ENCODE results near the gene SLC37A2. TPM values are rescaled to one million over a fixed set of nuclear protein-coding genes. Genes with fewer than 3 reads are reported as not detected.

Gene SLC37A2
- total RNA-seq, 1 donor from 2014 or later = 3.8 TPM

- DNase-seq = no peak
- no peak for ATAC-seq (ENCODE audit: poor library complexity)
- intact Hi-C loops (cut with DNase I) = loop anchor here (5.0 kb wide), 1 partner anchor 254 kb away; no protein-coding TSS in a partner anchor
These were observed 30.4 kb downstream of the SLC37A2 start for GRCh38 chr11:125093502-125093901.

- DNase-seq = no peak
- ATAC-seq (ENCODE audit: poor library complexity) = no peak
- intact Hi-C loops (cut with DNase I) = loop anchor here (5.0 kb wide), 1 partner anchor 253 kb away; no protein-coding TSS in a partner anchor
These were observed 31.6 kb downstream of the SLC37A2 start for GRCh38 chr11:125094731-125095130.

DNA sequence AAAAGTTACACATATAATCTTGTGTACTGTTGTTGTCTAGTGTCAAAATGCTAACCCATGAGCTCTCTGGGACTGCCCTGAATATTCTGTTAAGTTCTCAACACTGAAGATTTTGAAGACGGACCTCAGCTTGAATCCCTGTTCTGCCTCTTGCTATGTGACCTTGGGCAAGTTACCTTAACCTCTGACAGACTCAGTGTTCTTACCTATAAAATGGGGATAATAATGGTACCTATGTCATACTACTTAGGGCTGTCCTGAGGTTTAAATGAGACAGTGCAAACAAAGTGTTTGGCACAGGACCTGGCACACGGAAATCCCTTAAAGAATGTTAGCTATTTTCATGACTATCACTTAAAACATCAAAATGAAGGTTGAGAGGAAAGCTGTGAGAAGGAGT, 37.0 kb downstream of the SLC37A2 start:
- no peak for DNase-seq
- no peak for ATAC-seq (ENCODE audit: poor library complexity)
- intact Hi-C loops (cut with DNase I) = no loop called here

DNA sequence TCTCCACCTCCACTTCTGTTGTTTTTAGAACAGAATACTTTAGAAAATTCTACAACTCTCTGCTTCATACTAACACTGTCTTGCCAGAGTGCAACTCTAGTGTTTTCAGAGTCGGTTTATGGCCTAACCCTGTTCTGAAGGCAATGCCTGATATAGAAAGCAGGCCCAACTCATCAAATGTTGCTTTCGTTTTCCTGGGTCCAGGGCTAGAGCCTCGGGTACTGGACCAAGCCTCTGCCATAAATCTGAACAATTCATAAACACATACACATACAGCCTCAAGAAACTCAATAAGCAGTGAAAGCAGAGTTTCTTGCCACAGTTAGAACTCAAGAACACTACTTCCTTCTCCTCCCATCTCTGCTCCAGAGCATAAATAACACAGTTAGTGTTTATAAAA, 38.5 kb downstream of the SLC37A2 start:
- ATAC-seq (ENCODE audit: poor library complexity) = no peak
- no peak for DNase-seq
- intact Hi-C loops (cut with DNase I) = no loop called here

DNA sequence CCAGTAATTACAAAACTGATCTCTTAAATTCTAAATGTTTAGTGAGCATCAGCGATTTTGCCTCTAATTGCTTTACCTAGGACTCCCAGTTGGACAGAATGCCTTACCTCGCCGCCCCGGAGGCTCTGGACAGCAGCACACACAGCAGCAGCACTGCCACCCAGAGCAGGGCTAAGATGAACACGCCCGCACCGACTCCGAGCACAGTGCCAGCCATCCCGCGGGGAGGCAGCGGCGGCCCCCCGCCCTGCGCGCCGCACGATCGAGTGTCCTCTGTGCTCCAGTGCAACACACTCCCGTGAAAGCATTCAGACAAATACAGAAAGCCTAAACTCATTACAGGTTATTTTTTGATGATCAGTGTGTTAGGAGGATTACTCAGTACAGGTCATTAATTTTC, 38.9 kb downstream of the SLC37A2 start:
- DNase-seq (no peak), ATAC-seq (ENCODE audit: poor library complexity) (no peak)
- intact Hi-C loops (cut with DNase I) = no loop called here

DNA sequence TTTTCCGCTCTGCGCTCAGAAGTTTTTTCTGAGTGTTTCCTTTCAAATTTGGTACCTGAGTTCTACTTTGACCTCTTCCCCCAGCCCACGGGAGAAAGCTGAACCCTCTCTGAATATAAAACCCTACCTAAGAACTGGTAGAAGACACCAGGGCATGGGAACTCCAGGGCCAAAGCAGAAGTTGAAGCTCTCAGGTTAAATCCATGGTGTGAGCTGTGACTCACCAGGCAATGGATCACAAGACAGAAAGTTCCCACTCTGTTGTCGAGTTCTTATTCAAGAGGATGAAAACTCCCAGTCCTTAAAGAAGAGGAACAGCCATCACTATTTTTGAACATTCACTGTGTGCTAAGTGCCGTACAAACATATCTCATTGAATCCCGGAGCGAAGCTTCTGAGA, 39.4 kb downstream of the SLC37A2 start:
- DNase-seq (no peak), ATAC-seq (ENCODE audit: poor library complexity) (no peak)
- intact Hi-C loops (cut with DNase I) = no loop called here

GRCh38 chr11:125105926-125106325, 42.8 kb downstream of the SLC37A2 start:
- DNase-seq (no peak), ATAC-seq (ENCODE audit: poor library complexity) (no peak)
- intact Hi-C loops (cut with DNase I) = no loop called here

GRCh38 chr11:125108469-125108868, 45.4 kb downstream of the SLC37A2 start:
- ATAC-seq (ENCODE audit: poor library complexity) (no peak), DNase-seq (no peak)
- intact Hi-C loops (cut with DNase I) = no loop called here

DNA sequence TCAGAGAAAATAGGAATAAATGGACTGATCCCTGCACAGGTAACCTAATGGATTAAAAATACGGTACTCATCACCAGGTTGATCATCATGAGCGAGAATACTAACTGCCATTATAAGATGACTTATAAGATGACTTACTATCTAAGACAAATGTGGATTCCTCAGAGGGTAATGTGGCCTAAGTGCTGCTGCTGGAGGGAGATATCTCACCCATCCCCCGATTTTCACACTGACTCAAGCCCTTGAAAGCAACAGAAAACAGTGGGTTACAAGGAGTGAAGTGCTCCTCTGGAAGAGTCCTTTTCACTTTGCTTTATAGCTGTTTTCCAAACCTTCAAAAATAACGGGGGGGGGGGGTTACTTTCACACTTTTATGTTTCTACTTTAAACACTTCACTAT, 47.4 kb downstream of the SLC37A2 start:
- no peak for ATAC-seq (ENCODE audit: poor library complexity)
- DNase-seq = no peak
- intact Hi-C loops (cut with DNase I) = loop anchor here (10.0 kb wide), 1 partner anchor 314 kb away; no protein-coding TSS in a partner anchor

DNA sequence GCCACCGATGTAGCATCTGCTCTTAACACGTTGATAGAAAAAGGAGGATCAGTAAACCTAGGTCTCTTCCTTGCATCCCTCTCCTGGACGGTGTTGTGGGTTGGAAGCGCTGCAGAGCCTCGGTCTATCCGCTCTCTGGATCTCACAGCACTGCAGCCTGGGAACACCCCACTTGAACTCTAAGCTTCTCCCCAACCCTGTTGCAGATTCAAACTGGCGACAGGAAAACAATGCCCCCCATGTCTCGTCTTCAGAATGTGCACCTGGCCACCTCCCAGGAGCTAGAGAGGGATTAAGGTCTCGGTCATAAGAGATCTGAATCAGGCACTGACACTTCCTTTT, 47.9 kb downstream of the SLC37A2 start:
- intact Hi-C loops (cut with DNase I) = loop anchor here (10.0 kb wide), 1 partner anchor 314 kb away; no protein-coding TSS in a partner anchor
- DNase-seq (no peak), ATAC-seq (ENCODE audit: poor library complexity) (no peak)

DNA sequence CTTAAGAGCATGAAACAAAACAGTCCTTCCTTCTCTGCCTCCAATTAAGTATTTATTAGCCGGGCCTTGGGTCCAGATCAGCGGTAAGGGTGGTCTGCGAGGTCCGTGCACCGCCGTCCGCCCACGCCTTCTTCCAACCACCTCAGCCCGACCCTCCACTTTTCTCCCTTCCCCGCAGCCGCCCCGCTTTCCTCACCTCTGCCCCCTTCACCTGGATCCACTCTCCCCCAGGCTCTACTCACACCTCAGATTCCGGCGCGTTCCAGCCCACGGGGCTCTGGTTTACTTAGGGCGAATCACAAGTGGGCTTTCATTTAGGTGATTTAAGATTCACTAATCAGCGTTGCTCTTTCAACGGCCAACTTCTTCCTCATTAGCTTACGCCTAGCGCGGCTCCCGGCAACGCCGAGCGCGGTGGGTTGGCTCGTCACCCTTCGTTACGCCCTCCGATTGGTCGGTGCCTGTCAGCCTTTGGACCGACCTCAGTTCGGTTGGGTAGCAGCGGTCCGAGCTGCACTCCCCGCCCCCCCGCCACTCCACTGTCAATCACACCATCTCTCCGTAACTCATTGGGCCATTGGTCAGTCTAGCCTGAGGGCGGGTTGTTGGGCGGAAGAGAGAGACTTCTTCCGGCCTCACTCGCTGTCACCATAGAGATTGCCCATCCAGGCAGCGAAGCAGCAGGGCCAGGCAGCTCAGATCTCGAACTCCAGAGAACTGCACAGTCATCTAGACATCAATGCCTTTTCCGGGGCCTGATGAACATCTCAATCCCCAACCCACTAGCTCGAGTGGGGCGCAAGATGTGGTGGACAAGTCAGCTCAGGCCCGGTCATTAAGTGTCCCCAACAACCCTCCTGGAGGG, 48.5 kb downstream of the SLC37A2 start, which contains the start of gene TMEM218:
Gene TMEM218 (minus strand): TSS at position 284 of the 865 bp plus-strand sequence. CDS start 9,385 bp downstream, outside the sequence.
- intact Hi-C loops (cut with DNase I) = loop anchor here (10.0 kb wide), 1 partner anchor 313 kb away; no protein-coding TSS in a partner anchor
- ATAC-seq (ENCODE audit: poor library complexity) (peak; percentile 100), DNase-seq (peak; percentile 99)

GRCh38 chr11:125112208-125112604, 49.1 kb downstream of the SLC37A2 start:
- DNase-seq (no peak), ATAC-seq (ENCODE audit: poor library complexity) (no peak)
- intact Hi-C loops (cut with DNase I) = loop anchor here (10.0 kb wide), 1 partner anchor 313 kb away; no protein-coding TSS in a partner anchor

DNA sequence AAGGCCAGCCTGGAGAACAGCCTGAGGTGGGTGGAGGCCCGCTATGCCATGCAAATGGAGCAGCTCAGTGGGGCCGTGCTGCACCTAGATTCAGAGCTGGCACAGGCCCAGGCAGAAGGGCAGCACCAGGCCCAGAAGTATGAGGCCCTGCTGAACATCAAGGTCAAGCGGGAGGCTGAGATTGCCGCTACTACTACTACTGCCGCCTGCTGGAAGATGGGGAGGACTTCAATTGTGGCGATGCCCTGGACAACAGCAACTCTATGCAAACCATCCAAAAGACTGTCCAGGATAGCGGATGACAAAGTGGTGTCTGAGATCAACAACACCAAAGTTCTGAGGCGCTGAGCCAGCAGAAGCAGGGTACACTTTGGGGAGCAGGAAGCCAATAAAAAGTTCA, 51.4 kb downstream of the SLC37A2 start:
- ATAC-seq (ENCODE audit: poor library complexity) (no peak), DNase-seq (no peak)
- intact Hi-C loops (cut with DNase I) = loop anchor here (10.0 kb wide), 1 partner anchor 310 kb away; no protein-coding TSS in a partner anchor

GRCh38 chr11:125117429-125117828, 54.3 kb downstream of the SLC37A2 start:
- ATAC-seq (ENCODE audit: poor library complexity) (no peak), DNase-seq (no peak)
- intact Hi-C loops (cut with DNase I) = loop anchor here (10.0 kb wide), 1 partner anchor 307 kb away; no protein-coding TSS in a partner anchor

DNA sequence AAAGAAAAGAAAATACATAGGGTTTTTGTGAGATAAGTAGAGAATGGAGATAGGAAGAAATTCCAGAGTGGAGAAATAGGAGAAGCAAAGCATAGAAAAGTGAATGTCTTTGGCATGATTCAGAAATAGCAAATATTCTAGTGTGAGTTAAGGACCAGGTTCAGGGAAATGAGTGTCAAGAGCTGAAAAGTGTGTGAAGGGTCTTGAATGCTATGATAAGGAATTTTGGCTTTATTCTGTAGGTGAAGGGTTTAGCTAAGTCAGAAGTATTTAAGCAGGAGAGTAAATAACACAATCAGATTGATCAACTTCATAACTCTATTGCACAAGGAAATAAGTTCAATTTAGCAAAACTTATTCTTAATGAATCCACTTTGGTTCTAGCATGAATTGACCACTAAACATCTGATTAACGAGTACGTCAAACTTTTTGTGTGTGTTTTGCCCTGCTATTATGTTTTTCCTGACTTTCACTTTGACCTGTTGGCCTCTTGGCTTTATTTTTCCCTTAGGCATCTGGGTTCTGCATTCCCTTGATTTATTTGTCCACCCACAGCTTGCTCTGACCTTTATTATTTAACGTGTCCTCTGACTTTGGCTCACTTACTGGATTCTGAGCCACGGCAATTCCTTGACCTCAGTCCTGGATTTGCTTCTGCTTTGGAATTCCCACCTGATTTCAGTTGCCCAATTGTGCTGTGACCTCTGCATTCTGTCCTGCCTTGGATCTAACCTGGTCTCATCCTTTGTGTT, 60.3 kb downstream of the SLC37A2 start:
- intact Hi-C loops (cut with DNase I) = no loop called here
- DNase-seq = no peak
- ATAC-seq (ENCODE audit: poor library complexity) = no peak

GRCh38 chr11:125123947-125124617, 61.0 kb downstream of the SLC37A2 start:
- DNase-seq (peak; percentile 66), ATAC-seq (ENCODE audit: poor library complexity) (peak; percentile 85)
- intact Hi-C loops (cut with DNase I) = no loop called here

GRCh38 chr11:125124618-125124992, 61.5 kb downstream of the SLC37A2 start:
- peak; percentile 18 for ATAC-seq (ENCODE audit: poor library complexity)
- intact Hi-C loops (cut with DNase I) = no loop called here
- DNase-seq = no peak

- no peak for DNase-seq
- ATAC-seq (ENCODE audit: poor library complexity) = no peak
- intact Hi-C loops (cut with DNase I) = no loop called here
These were observed 65.3 kb downstream of the SLC37A2 start for GRCh38 chr11:125128450-125128849.

Data from Right ventricle myocardium superior (tissue), 1 donor.